ENCODE results near the gene RRP8.
A peak's percentile ranks its signal among the peaks of the same experiment; 100 is the strongest.

DNA sequence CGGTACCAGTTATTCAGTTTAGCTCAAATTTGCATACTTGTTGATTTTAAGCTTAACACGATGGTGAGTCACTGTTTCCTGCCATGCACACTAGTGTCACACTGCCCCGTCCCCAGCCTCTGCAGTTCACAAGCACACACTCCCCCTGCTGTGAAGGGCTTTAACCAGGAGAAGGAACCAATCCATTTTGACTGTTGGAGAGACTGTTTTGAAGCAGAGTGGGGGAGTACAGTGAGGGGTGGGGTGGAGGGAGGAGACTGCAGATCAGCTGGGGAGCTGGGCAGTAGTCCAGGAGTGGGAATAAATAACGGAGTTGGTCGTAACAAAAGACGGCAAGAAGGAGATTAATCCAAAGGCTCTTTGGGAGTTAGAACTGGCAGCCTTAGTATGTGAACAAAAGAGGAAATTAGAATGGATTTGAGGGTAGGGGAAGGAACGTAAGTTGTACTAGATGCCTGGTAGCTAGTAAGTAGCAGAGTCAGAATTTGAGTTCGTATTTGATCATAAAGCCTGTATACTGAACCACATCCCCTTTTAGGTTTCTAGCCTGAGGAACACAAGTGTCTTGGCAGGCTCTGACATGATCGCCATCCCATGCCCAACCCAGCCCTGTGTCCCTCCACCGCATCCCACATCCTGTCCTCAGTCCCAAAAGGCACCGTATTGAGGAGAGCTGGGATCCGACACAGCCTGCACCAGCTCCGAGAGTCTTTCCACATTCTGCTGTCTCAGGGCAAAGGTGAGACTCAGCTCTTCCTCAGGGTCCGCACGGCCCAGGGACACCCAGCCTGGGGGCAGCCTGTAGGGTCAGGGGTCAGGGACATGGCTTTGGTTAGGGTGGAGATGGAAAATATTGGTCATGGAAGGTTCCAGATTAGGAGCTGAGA lies 14.9 kb upstream of the RRP8 start:
- no peak for TF ChIP-seq CTCF (IDR thresholded peaks at IDR 0.05)
- peak in 1 of 3 donors; percentile 30 for TF ChIP-seq POLR2A (IDR thresholded peaks at IDR 0.05)
